Retinal pigment epithelial cell (primary cell): ENCODE data around the gene GALNT10.

Experiments used
- DNase-seq: peaks from one replicate; pipeline ENCODE4 v3.0.0-alpha.2; 2010; ENCODE audit warnings: low read depth
- H3K4me3 ChIP-seq: 2 replicates; pipeline ENCODE4 v1.5.1; 2011; ENCODE audit warnings: mild to moderate bottlenecking, low read length, control low read depth, moderate library complexity
- TF ChIP-seq, protein P1 (sequence below): conservative IDR thresholded peaks from 2 replicates; pipeline ENCODE4 v1.5.1; 2011; ENCODE audit warnings: low read depth, low read length, control low read depth, inconsistent platforms

Gene GALNT10

DNA sequence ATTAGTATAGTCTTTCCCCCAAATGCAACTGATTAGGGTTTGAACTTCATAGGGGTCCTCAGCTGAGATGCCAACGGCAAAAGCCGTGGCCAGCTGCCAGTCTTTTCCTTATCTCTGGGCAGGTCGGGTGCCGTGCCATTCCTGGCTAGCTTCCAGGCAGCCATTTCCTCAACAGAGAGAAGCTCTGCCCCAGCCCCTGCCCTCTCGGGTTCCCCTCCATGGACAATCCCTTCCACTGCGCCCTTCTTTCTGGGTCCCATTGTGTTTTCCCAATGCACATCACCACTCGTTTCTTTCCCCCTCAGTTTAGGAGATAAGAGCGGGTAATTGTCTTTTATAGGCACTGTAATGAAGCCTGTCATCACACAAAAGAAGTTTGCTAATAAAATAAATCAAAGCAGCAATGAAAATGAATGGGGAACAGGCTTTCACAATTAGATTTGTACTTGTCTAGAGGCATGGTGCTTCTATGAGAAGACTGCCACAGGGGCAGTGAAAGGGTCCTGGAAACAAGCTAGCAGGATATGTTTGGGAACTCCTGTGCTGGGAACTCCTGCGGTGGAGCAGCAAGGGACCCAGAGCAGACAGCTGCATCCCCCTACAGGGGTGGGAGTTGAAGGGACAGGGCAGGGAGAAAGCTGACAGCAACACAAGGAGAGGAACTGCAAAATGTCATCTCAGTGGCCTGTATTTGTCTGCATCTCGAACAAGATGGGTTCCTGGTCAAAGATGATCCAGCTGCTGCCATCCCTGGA, 207.3 kb downstream of the GALNT10 start:
- DNase-seq: no peak
- TF ChIP-seq, protein P1, sequence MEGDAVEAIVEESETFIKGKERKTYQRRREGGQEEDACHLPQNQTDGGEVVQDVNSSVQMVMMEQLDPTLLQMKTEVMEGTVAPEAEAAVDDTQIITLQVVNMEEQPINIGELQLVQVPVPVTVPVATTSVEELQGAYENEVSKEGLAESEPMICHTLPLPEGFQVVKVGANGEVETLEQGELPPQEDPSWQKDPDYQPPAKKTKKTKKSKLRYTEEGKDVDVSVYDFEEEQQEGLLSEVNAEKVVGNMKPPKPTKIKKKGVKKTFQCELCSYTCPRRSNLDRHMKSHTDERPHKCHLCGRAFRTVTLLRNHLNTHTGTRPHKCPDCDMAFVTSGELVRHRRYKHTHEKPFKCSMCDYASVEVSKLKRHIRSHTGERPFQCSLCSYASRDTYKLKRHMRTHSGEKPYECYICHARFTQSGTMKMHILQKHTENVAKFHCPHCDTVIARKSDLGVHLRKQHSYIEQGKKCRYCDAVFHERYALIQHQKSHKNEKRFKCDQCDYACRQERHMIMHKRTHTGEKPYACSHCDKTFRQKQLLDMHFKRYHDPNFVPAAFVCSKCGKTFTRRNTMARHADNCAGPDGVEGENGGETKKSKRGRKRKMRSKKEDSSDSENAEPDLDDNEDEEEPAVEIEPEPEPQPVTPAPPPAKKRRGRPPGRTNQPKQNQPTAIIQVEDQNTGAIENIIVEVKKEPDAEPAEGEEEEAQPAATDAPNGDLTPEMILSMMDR: peak; percentile 21
- no peak overlapping the region for H3K4me3 ChIP-seq

DNA sequence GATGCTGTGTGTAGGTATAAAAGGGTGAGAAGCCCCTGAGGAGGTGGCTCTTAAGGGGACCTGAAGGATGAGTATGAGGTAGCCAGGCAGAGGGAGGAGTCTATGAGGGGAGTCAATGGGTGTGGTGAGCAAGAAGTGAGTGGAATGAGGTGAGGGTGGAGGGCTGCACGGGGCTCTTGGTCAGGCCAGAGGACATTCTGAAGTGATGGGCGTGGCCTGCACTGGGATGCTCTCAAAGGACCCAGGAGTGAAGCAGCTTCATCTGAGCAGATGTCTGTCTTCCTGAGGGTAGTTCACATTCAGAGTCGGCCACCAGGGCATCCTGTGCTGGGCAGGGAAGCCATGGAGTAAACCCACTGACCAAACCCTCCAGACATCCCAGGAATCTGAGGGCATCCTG, 210.1 kb downstream of the GALNT10 start:
- no peak overlapping the region for H3K4me3 ChIP-seq
- no peak for DNase-seq
- TF ChIP-seq, protein P1: no peak

DNA sequence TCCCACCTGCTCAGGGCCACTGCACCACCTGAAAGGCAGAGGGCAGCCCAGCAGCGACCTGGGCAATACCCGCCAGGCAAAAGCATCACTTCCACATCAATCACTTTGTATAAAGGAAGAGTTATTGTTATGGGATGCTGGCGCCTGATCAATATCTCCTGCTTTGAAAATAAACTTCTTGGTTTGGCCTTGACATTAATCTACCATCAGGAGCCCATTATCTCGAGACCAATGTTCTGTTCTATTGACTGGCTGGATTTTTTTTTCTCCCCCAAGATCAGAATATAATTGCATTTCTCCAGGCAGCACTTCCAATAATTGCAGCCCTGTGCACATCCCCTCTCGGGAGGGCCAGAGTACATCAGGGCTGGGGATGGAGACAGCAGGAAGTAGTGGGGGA, 210.8 kb downstream of the GALNT10 start:
- no peak overlapping the region for H3K4me3 ChIP-seq
- TF ChIP-seq, protein P1: no peak
- no peak for DNase-seq

DNA sequence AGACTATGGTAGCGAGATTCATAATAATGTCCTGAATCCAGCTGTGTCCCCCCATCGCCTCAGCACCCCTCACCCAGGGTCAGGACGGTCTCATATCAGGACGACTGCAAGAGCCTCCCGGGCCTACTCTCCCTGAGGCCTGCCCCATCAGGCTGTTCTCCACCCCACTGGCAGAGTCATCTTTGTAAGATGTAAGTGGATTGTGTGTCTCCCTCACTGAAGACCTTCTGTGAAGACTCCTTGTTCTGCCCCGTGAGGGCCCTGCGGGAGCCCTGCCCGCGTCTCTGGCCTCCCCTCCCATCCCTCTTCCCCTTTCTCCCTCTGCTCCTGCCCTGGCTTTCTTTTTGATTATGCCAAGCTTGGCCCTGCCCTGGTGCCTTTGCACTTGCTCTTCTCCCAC, 211.4 kb downstream of the GALNT10 start:
- DNase-seq: no peak
- no peak overlapping the region for H3K4me3 ChIP-seq
- TF ChIP-seq, protein P1: no peak

DNA sequence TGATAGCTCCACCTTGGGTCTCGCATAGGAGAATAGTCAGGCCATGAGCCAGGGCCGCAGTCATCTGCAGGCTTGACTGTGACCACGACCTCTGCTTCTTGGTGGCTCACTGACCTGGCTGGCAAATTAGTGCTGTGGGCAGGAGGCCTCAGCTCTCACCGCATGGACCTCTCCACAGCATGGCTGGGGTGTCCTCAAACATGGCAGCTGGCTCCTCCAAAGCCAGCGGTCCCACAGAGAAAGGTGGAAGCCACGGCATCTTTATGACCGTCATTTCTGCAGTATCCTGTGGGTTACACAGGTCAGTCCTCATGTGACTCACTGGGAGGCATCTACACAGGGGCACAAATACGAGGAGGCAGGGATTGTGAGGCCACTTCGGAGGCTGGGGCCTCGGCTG, 212.1 kb downstream of the GALNT10 start:
- TF ChIP-seq, protein P1: no peak
- no peak for DNase-seq
- H3K4me3 ChIP-seq: no peak overlapping the region

DNA sequence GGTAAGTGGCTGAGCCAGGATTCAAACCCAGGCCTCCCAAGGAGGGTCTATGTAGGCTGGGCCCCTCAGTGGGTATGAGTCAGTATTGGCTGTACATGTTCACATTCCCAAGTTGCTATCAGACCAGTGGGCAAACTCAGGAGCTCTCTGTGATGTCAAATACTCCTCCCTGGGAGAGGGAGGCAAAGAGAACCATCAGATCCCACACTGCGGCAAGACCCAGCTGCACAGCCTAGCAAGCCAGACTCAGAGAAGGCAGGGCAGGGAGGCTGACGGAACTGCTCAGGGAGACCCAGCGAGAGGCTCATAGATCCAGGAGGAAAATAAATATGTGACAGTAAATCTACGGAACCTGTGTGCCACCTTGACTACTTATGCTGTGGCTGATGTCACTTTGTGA, 212.7 kb downstream of the GALNT10 start:
- no peak for DNase-seq
- TF ChIP-seq, protein P1: no peak
- H3K4me3 ChIP-seq: no peak overlapping the region

DNA sequence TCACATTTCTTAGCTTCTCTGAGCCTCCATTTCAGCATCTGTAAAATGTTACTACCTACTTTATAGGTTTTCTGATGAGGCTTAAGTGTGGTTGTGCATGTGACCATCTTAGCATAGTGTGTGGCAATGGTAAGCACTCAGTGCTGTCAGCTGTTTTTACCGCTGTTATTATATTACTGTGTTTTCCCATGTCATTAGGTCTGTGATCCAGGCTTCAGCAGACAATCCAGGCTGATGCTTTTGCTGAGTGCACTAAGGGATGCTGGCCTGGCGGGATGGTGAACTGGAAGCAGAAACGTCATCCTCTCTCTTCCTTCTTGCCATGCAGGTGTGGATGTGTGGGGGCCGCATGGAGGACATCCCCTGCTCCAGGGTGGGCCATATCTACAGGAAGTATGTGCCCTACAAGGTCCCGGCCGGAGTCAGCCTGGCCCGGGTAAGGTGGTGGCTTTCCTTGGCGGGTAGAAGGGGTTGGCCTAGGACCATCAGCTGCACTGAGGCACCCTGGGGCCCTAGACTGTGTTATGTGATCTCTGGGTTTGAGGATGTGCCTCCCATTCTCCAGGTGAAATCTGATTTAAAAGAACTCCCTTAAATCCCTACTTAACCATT, 213.3 kb downstream of the GALNT10 start:
- TF ChIP-seq, protein P1: no peak
- DNase-seq: peak; percentile 31
- H3K4me3 ChIP-seq: no peak overlapping the region
